HG03571 (cell line): ENCODE data around the gene FMNL2.

Experiments used
- ATAC-seq: cut with Tn5 transposase; IDR thresholded peaks from one replicate; pipeline ENCODE4 v1.9.1; 2021; ENCODE audit not compliant: unreplicated experiment

FMNL2 gene

DNA sequence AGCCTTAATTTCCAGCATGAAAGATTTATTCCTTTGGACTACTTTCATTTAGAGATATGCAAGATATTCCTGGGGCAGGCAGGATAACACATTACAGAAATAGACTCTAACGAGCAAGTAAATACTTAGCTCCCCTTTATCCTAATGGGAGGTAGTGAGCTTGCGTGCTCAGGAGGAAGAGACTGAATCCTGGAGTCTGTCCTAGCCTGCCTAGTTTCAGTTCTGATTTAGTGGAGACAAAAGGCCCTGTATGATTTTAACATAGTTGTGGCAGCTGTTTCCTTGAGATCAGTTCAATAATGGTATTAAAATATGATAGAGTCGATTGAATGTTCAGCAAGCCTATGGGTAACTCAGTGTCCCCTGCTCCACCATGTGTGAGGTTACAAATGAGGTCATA lies 109.5 kb downstream of the FMNL2 start:
- no peak for ATAC-seq

DNA sequence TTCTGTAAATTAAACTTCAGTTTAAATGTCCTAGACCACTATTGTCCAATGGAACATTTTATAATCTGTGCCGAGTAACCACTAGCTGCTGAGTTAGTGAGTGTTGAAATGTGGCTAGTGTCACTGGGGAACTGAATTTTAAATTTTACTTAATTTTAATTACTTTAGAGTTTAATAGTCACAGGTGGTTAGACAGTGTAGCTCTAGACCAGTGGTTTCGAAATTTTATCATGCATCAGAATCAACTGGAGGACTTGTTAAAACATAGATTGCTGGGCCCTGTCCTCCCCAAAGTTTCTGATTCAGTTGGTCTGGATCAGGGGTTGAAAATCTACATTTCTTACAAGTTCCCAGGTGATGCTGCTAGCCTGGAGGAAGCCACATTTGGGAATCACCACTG lies 110.4 kb downstream of the FMNL2 start:
- no peak for ATAC-seq

DNA sequence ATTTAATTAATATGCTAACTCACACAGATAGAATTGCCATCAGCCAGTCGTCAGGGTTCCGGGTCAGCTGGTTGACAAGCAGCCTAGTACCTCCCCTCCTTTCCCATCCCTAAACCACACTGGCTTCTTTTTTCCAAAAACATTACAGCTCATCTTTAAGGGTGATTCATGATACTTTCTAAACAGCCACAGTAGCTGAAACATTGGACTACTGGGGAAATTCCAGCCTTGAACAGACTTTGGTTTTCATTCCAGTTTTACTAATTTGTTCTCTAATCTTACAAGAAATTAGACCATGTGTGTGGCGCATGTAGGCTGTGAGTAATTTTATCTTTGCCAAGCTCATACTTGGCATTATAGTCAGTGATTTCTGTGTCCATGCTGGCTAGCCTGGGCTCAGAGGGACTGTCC lies 110.8 kb downstream of the FMNL2 start:
- ATAC-seq: no peak

DNA sequence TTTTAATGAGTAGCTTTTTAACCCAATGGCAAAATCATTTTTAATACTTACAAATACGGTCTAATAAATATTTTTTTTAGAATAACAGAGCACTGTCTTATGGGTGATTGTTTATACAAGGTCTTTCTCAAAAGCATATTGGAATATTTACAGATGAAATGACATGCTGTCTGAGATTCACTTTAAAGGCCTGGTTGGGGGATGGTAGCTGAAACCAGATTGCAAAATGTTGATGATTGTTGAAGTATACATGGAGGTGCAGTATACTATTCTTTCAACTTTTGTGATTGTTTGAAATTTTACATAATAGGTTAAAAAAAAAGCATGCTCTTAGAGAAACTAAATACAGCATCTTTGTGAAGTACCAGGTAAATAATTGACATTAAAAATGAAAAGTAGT lies 111.2 kb downstream of the FMNL2 start:
- ATAC-seq: no peak

DNA sequence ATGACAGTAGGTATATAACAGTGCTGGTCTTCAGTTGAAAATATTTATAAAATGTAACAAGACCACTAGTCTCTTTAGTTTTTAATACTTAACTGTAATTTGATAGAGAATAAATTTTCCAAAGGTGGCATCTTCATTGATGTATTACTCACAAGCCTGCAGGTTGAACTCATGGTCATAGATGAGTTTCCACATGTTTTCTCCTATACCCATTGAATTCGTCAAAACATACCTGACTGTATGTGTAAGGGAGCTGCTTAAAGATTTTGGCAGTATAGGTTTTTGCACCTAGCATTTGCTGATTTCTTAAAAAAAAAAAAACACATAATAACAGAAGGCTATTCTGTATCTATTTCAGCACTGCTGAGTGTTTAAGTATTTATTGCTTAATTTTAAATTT lies 112.9 kb downstream of the FMNL2 start:
- ATAC-seq: no peak

DNA sequence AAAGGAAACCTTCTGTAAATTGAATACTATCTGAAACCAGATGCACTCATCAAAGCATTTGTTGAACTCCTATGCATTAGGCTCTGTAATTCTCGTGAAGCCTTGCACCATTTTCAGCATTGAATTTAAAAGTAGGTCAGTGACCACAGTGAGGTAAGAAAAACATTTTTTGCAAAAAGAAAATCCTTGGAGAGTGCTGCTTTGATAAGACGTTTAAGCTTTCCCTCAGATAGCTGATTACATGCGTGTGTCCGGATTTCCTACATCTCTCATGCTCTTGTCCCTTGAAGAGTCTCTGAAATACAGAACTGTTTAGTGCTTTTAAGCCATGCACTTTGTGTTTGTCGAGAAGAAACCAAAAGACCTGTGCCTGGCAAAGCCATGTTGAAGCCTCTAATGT lies 113.6 kb downstream of the FMNL2 start:
- ATAC-seq: no peak

DNA sequence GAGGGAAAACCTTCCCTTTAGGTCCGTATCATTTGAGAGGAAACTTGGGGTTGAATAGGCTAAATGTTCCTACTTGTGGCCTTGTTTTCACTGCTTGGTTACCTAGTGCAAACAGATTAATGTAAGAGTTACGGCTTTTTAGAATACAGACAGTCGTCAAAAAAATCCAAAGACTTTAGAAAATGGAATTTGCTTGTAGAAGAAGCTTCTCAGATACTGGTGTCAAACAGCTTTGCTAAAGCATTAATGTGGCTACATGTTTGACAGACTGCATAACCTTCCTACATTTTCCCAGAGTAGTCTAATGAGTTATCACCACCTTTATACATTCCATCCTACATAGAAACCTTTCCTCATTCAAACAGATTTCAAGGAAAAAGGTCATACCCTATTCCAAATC lies 114.6 kb downstream of the FMNL2 start:
- no peak for ATAC-seq

DNA sequence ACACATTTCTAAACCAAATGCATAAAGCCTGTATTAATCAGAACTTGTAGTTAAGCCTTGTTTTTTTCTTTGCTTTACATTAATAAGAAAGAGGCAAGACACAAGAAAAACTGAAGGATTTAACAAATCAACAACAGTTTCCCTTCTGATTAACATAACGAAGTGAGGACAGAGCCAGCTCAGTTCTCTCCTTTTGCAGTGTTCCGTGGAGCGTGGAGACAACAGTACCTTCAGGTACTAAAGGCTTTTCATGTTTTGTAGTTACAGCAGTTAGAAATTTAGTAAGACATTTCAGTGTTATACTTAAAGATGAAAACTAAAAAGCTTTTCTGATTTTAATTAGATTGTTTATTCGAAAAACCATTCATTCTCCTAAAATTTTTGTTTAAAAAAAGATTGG lies 115.2 kb downstream of the FMNL2 start:
- ATAC-seq: no peak

DNA sequence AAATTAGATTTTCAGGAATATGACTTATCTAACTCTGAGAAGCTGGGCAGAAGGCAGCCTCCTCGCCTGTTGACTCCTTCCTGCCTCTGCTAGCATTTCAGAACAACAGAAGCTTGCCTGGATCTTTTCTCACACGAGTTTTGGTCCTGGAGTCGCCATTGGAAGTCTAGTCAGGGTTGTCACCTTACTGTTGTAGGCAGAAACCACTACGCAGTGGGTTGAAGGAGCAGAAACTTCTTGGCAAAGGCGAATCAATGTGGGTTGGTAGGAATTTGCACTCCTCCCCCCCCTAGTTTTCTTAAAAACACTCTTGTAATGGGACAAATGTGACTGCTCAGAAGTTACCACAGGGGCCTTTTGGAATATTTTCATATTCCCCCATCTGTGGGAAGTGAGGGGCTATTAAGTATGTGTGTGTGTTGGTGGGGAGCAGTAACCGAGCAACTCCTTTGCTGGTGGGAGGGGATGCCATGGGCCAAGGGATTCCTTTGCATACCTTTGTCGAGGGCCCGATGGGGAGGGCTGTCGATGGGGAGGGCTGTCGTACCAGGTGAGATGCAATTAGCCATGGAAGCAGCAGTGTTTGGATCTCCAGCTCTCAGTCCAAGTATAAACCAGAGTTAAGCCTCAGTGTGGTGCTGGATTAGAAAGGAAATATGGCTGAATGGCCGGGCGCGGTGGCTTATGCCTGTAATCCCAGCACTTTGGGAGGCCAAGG lies 117.4 kb downstream of the FMNL2 start:
- ATAC-seq: no peak

DNA sequence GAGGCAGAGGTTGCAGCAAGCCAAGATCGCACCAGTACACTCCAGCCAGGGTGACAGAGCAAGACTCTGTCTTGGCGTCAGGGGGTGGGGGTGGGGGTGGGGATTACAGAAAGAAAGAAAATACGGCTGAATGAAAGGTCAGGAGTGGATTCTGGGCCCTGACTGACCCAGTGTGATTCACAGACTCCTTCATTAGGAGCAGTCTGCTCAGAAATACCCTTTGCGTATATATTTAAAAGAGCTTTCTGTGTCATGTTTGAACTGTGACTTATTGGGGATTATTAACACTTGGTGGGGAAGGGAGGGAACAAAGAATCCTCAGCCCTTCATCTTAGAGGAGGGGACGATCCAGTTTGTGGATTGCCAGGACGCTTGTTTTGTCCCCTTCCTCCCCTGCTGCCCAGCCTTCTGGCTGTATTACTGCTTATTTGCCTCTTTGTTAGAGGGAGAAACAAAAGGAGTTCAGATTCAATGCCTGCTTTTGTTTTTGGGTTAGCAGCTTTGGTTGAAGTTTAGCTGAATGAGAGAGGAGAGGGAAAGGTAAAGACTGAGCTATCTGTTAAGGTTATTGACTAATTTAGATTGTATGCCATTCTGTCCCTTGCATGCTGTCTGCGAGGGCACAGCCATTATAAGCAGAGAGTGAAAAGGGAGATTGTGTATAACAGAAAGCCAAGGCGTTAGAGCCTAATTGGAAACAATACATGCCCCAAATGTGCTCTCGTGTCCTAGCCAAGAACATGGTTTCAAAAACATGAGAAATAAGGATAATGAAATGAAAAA lies 118.3 kb downstream of the FMNL2 start:
- ATAC-seq: no peak

DNA sequence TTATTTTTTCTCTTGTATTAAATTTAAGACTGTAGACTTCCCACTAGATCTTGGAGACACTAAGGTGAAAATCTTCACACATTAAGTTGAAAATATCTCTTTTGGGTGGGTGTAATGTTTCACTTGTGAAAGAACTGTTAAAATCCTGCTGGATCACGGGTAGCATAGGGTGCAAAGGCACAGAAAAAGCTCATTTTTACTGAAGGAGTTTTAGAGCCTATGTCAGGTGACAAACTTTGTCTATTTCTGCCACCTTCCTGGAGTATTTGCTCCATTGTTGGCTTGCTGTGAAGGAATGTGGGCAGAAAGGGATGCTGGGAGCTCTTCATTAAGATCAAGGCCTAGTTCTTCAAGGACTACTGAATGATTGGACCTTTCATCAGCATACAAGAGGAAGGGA lies 119.4 kb downstream of the FMNL2 start:
- ATAC-seq: no peak

DNA sequence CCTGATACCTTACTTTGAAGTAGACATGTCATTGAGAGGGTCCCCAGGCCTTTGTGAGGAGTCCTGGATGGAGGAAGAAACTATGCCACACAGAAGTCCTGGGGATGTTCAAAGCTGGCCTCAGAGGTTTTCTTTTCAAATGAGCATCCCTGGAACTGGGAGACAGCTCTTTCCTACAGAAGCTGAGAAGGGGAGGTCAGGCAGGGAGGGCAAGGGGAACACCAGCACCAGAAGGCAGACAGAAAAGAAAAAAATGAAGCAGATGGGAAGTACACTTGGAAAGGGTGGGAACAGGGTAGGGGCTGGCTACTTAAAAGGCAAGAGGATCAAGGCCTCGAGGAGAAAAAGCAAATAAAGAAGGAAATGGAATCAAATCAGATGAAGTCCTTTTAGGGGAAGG lies 120.0 kb downstream of the FMNL2 start:
- ATAC-seq: no peak

DNA sequence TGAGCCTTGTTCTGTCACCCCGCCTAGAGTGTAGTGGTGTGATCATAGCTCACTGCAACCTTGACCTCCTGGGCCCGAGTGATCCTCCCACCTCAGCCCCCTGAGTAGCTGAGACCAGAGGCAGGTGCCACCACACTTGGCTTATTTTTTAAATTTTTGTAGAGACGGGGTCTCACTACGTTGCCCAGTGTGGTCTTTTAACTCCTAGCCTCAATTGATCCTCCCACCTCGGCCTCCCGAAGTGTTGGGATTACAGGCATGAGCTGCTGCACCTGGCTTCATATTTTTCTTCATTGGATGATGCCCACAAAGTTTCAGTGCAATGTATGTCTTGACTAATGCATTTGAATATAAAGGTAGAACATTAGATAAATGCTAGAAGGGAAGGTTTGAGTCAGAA lies 120.8 kb downstream of the FMNL2 start:
- no peak for ATAC-seq

DNA sequence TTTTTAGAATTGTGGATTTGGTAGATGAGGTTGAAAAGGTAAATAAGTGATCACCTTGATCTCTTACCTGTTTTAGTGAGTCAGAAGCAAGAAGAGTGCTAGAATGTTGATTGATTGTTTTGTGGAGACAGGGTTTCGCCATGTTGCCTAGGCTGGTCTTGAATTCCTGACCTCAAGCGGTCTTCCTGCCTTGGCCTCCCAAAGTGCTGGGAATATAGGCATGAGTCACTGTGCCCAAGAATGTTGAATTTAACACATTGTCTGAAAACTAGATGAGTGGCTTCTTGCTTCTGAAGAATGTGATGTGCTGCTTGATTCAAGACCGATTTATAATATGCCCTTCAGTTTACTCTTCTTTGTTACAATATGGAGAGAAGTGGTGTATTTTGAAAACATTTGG lies 121.3 kb downstream of the FMNL2 start:
- ATAC-seq: no peak

DNA sequence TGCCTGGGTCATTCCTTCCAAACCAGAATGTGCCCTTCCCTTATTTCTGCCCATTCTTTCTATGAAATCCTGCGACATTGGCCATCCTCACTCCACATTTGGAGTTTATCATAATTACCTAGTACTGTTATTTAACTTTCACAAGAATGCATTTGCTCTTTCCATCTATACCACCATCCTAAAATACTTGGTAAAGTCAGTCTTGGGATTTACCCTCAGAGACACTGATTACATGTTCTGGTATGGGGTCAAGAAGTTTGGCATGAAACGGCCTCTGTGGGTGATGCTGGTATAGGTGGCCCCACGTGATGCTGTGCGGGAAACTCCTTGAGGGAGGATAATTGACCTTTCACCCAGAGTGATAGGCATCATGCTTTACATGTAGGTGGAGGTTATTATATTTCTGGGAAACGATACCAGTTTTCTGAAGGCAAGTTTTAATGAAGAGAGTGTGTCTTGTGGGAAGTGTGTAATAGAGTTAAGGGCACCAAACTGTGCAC lies 123.5 kb downstream of the FMNL2 start:
- no peak for ATAC-seq

DNA sequence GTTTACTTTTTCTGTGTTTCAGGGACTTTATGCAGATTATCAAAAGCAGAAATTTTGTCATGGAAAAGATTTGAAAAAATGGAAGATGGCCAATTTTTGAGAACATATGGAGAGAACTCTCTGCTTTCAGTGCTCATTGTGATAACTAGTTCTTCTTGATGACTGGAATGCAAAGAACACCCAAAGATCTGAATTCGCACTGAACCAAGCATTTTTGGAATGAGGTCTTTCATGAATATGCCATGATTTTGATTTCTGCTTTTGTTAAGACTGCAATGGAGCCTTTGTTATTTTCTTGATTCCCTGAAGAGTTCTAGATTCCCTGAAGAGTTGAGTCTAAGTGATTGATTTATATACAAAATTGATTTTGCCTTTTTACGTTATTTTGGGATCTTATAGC lies 124.1 kb downstream of the FMNL2 start:
- no peak for ATAC-seq

DNA sequence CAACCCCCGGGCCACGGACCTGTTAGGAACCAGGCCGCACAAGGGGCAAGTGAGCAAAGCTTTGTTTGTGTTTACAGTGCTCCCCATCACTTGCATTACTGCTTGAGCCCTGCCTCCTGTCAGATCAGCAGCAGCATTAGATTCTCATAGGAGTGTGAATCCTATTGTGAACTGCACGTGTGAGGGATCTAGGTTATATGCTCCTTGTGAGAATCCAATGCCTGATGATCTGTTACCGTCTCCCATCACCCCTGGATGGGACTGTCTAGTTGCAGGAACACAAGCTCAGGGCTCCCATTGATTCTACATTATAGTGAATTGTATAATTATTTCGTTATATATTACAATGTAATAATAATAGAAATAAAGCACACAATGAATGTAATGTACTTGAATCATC lies 125.6 kb downstream of the FMNL2 start:
- no peak for ATAC-seq

DNA sequence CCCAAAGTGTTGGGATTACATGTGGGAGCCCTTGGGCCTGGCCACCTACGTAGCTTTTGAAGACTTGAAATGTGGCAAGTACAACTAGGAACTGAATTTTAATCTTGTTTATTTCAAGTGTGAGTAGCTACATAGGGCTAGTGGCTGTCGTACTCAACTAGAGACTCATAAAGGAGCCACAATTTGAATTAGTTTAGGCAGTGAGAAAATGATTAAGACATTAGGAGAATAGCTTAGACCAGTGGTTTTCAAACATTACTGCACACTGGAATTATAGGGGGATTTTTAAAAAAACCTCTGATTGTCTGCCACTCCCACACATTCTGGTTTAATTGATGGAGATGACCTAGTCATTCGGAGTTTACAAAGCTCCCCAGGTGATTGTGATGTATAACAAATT lies 127.1 kb downstream of the FMNL2 start:
- ATAC-seq: no peak

DNA sequence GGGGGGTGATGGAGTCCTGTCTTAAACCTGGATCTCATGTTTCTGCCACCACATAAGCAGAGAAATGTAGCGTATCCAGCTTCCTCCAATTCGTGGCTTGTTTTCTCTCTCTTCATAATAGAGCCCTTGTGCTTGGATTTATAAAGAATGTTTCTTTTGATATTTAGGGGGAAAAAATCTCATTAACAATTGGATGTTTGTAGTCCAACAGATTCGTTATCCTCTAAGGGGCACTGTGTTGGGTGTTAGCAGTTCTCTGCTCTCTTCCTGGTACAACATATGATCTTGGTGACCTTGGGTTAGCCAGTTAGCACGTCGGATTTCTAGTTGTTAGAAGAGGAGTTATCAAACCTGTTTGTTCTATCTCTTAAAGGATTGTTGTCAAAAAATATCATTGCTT lies 127.8 kb downstream of the FMNL2 start:
- ATAC-seq: no peak

DNA sequence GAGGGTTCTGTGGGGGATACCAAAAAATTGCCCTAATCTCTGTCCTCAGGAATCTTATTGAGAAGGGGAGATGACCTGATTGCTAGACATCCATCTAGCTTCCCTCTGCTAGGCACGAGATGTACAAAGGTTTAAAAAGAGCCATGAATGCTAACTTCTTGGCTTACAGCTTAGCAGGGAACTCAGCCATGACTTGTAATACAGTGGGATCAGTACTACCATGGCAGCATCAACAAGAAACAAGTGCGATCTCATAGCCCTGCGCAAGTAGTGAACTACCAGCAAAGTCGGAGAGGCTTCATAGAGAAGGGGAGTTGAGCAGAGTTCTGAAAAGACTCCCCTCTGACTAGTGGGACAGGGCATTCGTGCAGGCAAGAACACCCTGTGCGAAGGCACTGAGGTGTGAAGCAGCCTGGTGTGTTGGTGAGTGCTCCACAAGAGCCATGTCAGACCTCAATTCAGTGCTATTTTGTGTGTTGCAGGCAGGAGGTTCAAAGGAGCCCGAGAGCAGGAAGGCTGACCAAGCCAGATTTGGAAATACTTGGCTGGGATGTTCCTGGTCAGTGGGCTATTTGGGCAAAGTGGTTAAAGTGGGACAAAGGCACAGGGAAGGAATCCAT lies 130.0 kb downstream of the FMNL2 start:
- no peak for ATAC-seq

DNA sequence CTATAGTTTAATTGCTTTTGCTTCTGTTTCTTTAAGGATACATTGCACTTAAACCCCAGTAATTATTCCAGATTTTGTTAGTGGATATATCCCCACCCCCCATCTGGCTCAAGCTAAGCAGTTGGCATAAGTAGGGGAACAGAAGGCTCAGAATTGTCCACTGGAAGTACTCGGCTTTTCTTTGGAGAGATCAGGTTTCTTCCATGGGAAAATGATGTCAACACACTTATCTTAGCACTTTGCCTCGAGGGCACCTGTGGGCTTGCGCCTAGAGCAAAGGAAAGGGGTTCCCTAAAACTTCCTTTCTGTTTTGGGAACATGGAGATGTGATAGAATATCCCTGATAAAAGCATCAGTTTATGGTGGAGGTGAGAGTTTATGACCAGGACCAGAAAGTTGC lies 130.6 kb downstream of the FMNL2 start:
- ATAC-seq: no peak

DNA sequence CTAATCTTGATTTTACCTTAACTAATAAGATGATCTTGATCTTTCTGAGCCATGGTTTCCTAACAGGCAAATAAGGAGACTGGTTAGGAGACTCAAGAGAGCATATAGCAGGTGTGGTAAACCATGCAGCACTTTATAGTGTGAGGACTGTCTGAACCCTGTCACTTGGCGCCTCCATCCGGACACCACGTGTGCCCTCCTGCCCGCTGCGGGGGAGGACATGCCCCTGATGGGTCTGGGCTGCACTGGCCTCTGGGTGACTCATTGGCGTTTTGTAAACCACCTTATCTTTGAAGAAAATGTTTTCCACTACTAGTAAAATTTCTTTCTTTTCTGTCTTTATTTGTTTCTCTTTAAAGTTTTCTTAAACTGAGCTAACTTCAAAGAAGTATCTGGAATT lies 131.1 kb downstream of the FMNL2 start:
- ATAC-seq: no peak
